Kidney (tissue), 14 donors: ENCODE results near the gene SEC24B. TPM values are rescaled to one million over a fixed set of nuclear protein-coding genes. Genes with fewer than 3 reads are reported as not detected.

ENCODE experiments used
- DNase-seq, 5 donors: peaks; one replicate each; pipeline ENCODE4 v3.0.0-alpha.2; 2013 to 2020
- FAIRE-seq: peaks from 2 replicates; lab custom pipeline; 2012; peaks lifted over from hg19 to GRCh38; lab: Jason Lieb, UNC
- H3K27ac ChIP-seq, 2 donors: one replicate each; pipeline ENCODE4 v1.7.0; 2013; ENCODE audit warnings: low read depth in 2 of 2, low read length in 2 of 2, inconsistent platforms in 1 of 2
- H3K27me3 ChIP-seq: one replicate; pipeline ENCODE4 v1.7.1; 2013; ENCODE audit warnings: low read length, inconsistent platforms; ENCODE audit not compliant: control insufficient read depth, insufficient read depth
- H3K36me3 ChIP-seq, 3 donors: one replicate each; pipeline versions ENCODE4 v1.7.0 to v1.7.1; 2013; ENCODE audit warnings: low read length in 3 of 3, control low read depth in 1 of 3, inconsistent platforms in 1 of 3; ENCODE audit not compliant: insufficient read depth in 3 of 3, control insufficient read depth in 2 of 3
- H3K4me1 ChIP-seq, 3 donors: one replicate each; pipeline versions ENCODE4 v1.7.0 to v1.7.1; 2013; ENCODE audit warnings: low read length in 3 of 3, inconsistent platforms in 1 of 3, low read depth in 1 of 3; ENCODE audit not compliant: control insufficient read depth in 2 of 3, insufficient read depth in 2 of 3
- H3K4me3 ChIP-seq, 3 donors: one replicate each; pipeline versions ENCODE4 v1.7.0 to v1.8.1; 2013; ENCODE audit warnings: low read length in 3 of 3, control low read depth in 1 of 3, inconsistent platforms in 1 of 3
- H3K9ac ChIP-seq, 3 donors: one replicate each; pipeline versions ENCODE4 v1.7.0 to v1.7.1; 2013; ENCODE audit warnings: low read length in 3 of 3, control low read depth in 1 of 3, inconsistent platforms in 1 of 3
- H3K9me3 ChIP-seq, 3 donors: one replicate each; pipeline versions ENCODE4 v1.7.0 to v1.7.1; 2013; ENCODE audit warnings: low read length in 3 of 3, control low read depth in 1 of 3, inconsistent platforms in 1 of 3; ENCODE audit not compliant: control insufficient read depth in 2 of 3, insufficient read depth in 1 of 3
- intact Hi-C: fragments of 100-400 bp; cut with DNase I; formaldehyde crosslinking; loops from one replicate; pipeline ENCODE4 v1.11.1; 2022
- polyA plus RNA-seq: library from polyadenylated mRNA; stranded (reverse); fragments of 350-450 nt; fragmentation: Illumina TruSeq; extraction: RNeasy Lipid Tissue Mini Kit (QIAGEN cat#74804); gene quantifications from one replicate; pipeline ENCODE4 v1.2.3, GENCODE V29; 2014; ENCODE audit warnings: low read depth, low replicate concordance; ENCODE audit not compliant: insufficient read depth
- total RNA-seq: library from RNA; stranded (reverse); fragmentation: NEBNext Ultra II Directional; extraction: Animal tissue kit (Norgen Biotek cat#: 25700); gene quantifications from one replicate; pipeline ENCODE4 v1.2.1, GENCODE V29; 2021
- TF ChIP-seq, protein P1 (sequence below): IDR thresholded peaks from 3 replicates; pipeline ENCODE4 v1.5.1; 2012; ENCODE audit warnings: mild to moderate bottlenecking, moderate library complexity, borderline replicate concordance; ENCODE audit not compliant: insufficient read depth; ENCODE audit errors: extremely low read depth
- donor health status: control.
- donor health status: control.
- donor health status: control.
- donor health status: control.
- donor health status: control.
- donor health status: DM: yes; HTN: yes; CAD: no.
- donor health status: Normal renal cell carcinoma (clear cell type).

Gene SEC24B
- total and polyA plus RNA-seq, 2 donors from 2014 or later: 8.1 to 32.4 TPM

DNA sequence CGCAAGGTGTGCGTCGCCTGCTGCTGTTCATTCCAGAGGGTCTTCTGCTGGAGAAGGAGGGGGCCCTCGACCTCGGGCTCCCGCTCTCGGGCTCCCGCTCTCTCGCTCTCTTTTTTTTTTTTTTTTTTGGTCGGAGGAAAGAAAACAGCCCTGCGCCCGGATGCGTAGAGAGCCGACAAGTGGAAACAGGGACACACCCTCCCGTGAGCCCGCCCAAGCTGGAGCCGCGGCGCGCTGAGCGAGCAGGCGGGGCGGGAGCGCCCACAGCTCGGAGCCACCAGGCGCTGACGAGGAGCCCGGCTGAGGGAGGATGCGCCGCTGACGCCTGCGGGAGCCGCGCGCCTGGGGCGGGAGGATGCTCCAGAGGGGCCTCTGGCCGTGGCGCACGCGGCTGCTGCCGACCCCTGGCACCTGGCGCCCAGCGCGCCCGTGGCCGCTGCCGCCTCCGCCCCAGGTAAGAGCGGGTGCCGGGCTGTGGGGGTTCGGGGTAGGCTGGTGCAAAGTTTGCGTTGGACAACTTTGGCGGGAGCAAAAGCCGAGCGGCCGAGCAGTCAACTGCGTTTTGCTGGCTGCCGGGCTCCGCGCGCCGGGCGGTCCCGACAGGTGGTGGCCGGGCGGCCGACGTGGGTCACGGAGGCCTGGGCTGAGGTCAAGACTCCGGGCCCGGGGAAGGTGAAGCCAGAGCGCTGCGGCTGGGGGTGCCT lies 126.5 kb downstream of the SEC24B start, which contains the start of gene MCUB:
Gene MCUB (plus strand): TSS at position 264 of the 704 bp plus-strand sequence. CDS start 92 bp downstream, at position 356.
- TF ChIP-seq, protein P1, sequence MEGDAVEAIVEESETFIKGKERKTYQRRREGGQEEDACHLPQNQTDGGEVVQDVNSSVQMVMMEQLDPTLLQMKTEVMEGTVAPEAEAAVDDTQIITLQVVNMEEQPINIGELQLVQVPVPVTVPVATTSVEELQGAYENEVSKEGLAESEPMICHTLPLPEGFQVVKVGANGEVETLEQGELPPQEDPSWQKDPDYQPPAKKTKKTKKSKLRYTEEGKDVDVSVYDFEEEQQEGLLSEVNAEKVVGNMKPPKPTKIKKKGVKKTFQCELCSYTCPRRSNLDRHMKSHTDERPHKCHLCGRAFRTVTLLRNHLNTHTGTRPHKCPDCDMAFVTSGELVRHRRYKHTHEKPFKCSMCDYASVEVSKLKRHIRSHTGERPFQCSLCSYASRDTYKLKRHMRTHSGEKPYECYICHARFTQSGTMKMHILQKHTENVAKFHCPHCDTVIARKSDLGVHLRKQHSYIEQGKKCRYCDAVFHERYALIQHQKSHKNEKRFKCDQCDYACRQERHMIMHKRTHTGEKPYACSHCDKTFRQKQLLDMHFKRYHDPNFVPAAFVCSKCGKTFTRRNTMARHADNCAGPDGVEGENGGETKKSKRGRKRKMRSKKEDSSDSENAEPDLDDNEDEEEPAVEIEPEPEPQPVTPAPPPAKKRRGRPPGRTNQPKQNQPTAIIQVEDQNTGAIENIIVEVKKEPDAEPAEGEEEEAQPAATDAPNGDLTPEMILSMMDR: no peak
- FAIRE-seq: no peak
- Histone ChIP-seq H3K27me3 (peaks cover 3% of the 10 kb centered on the region), H3K4me3 (peak within 1 kb of the TSS; percentile 56 to 72 (median 67)), H3K36me3 (no peaks in the 10 kb centered on the region), H3K4me1 (peaks cover 0 to 8% (median 0%) of the 10 kb centered on the region in 3 donors), H3K9me3 (no peaks in the 10 kb centered on the region), H3K27ac (peak within 1 kb of the TSS; percentile 32 to 59), H3K9ac (peak within 1 kb of the TSS in 2 of 3 donors; percentile 43 to 55)
- DNase-seq: peak; percentile 85 to 94 (median 88)
- intact Hi-C loops: no loop called here

- peaks cover 0 to 8% (median 0%) of the 10 kb centered on the region in 3 donors for H3K4me1 ChIP-seq
- no peaks in the 10 kb centered on the region for H3K36me3 ChIP-seq
- intact Hi-C loops: no loop called here
- H3K27ac ChIP-seq: peak overlapping the region; percentile 32 to 59
- FAIRE-seq (no peak), DNase-seq (peak in 4 of 5 donors; percentile 39 to 63 (median 52))
- H3K27me3 ChIP-seq: peaks cover 3% of the 10 kb centered on the region
- peak overlapping the region in 2 of 3 donors; percentile 43 to 55 for H3K9ac ChIP-seq
- H3K4me3 ChIP-seq: peak overlapping the region; percentile 56 to 72 (median 67)
- H3K9me3 ChIP-seq: no peaks in the 10 kb centered on the region
- TF ChIP-seq, protein P1: no peak
Observed at GRCh38 chr4:109560687-109561461, 127.3 kb downstream of the SEC24B start.

DNA sequence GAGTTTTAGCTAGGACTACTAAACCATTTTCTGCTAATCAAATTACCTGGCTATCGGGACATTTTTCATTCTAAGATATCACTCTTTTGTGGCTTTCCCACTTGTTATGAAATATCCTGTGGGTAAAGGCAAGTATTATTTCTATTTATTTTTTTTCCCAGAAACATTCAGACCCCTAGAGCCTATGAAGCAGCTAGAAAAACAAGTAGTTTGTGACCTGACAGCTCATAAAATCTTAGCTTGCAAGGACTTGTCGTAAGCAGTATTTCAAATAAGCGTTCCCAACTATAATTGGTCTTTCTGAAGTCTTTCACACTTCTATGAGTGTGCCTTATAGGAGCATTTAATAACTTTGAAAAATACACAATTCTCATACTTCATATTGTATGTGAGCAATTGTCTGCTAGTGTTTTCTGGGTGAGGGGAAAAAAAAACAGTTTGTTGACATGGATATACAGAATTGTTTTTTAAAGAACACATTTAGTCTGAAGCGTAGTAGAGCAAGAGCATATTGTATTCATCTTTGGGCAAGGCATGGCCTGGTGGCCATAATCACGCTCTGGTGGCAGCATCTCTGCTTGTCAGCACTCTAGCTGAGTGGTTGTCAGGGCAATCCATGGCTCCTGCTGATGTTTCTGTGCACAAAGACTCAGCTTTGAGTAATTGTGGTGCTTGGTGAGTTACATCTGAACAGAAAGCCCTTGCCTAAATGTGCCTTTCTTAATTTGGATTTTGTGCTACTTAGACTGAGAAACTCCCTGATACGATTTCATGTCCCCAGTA lies 129.0 kb downstream of the SEC24B start:
- DNase-seq (peak in 2 of 5 donors; percentile 22 to 31), FAIRE-seq (no peak)
- Histone ChIP-seq H3K4me1 (peaks cover 0 to 8% (median 0%) of the 10 kb centered on the region in 3 donors), H3K9ac (no peak overlapping the region), H3K9me3 (no peaks in the 10 kb centered on the region), H3K27ac (no peak overlapping the region), H3K36me3 (no peaks in the 10 kb centered on the region), H3K27me3 (peaks cover 3% of the 10 kb centered on the region), H3K4me3 (no peak overlapping the region)
- intact Hi-C loops: no loop called here
- TF ChIP-seq, protein P1: no peak
